ENCODE data around the gene PEPD. TPM values are rescaled to one million over a fixed set of nuclear protein-coding genes. Genes with fewer than 3 reads are reported as not detected.

Gene PEPD
- total RNA-seq, 1 donor from 2014 or later: 39.2 TPM

GRCh38 chr19:33552928-33553279, 31.3 kb upstream of the PEPD start:
- no peak for DNase-seq (ENCODE audit: low spot score, unreplicated experiment)
- Mint-ChIP-seq H3K4me1 (ENCODE audit: low read depth) (peaks cover 1% of the 10 kb centered on the region), H3K9me3 (ENCODE audit: low read depth) (no peaks in the 10 kb centered on the region), H3K36me3 (ENCODE audit: insufficient read depth) (no peaks in the 10 kb centered on the region), H3K4me3 (ENCODE audit: low read depth) (no peak overlapping the region), H3K27me3 (peaks cover 14% of the 10 kb centered on the region), H3K27ac (no peak overlapping the region)
- no peak for TF ChIP-seq CTCF (IDR thresholded peaks at IDR 0.05; ENCODE audit: unreplicated experiment)

- H3K4me1 Mint-ChIP-seq (ENCODE audit: low read depth): peaks cover 1% of the 10 kb centered on the region
- H3K27ac Mint-ChIP-seq: no peak overlapping the region
Observed at GRCh38 chr19:33552191-33552927, 30.8 kb upstream of the PEPD start.

GRCh38 chr19:33551676-33552075, 30.1 kb upstream of the PEPD start:
- DNase-seq (ENCODE audit: low spot score, unreplicated experiment): no peak
- Mint-ChIP-seq H3K4me1 (ENCODE audit: low read depth) (peaks cover 1% of the 10 kb centered on the region), H3K36me3 (ENCODE audit: insufficient read depth) (no peaks in the 10 kb centered on the region), H3K9me3 (ENCODE audit: low read depth) (no peaks in the 10 kb centered on the region), H3K27ac (no peak overlapping the region), H3K4me3 (ENCODE audit: low read depth) (no peak overlapping the region), H3K27me3 (peaks cover 9% of the 10 kb centered on the region)
- no peak for TF ChIP-seq CTCF (IDR thresholded peaks at IDR 0.05; ENCODE audit: unreplicated experiment)

More at GRCh38 chr19:33552191-33552927, 30.8 kb upstream of the PEPD start:
- DNase-seq (ENCODE audit: low spot score, unreplicated experiment): no peak
- peaks cover 11% of the 10 kb centered on the region for H3K27me3 Mint-ChIP-seq
- TF ChIP-seq CTCF (IDR thresholded peaks at IDR 0.05; ENCODE audit: unreplicated experiment): no peak
- H3K36me3 Mint-ChIP-seq (ENCODE audit: insufficient read depth): no peaks in the 10 kb centered on the region
- H3K4me3 Mint-ChIP-seq (ENCODE audit: low read depth): no peak overlapping the region
- no peaks in the 10 kb centered on the region for H3K9me3 Mint-ChIP-seq (ENCODE audit: low read depth)

GRCh38 chr19:33550768-33551167, 29.2 kb upstream of the PEPD start:
- Mint-ChIP-seq H3K27ac (no peak overlapping the region), H3K4me1 (ENCODE audit: low read depth) (peaks cover 1% of the 10 kb centered on the region), H3K36me3 (ENCODE audit: insufficient read depth) (no peaks in the 10 kb centered on the region), H3K4me3 (ENCODE audit: low read depth) (no peak overlapping the region), H3K9me3 (ENCODE audit: low read depth) (no peaks in the 10 kb centered on the region), H3K27me3 (peaks cover 9% of the 10 kb centered on the region)
- no peak for TF ChIP-seq CTCF (IDR thresholded peaks at IDR 0.05; ENCODE audit: unreplicated experiment)
- no peak for DNase-seq (ENCODE audit: low spot score, unreplicated experiment)

- no peak for DNase-seq (ENCODE audit: low spot score, unreplicated experiment)
- H3K9me3 Mint-ChIP-seq (ENCODE audit: low read depth): no peaks in the 10 kb centered on the region
- H3K4me1 Mint-ChIP-seq (ENCODE audit: low read depth): no peaks in the 10 kb centered on the region
- no peaks in the 10 kb centered on the region for H3K36me3 Mint-ChIP-seq (ENCODE audit: insufficient read depth)
- H3K4me3 Mint-ChIP-seq (ENCODE audit: low read depth): no peak overlapping the region
- no peak overlapping the region for H3K27ac Mint-ChIP-seq
- peaks cover 6% of the 10 kb centered on the region for H3K27me3 Mint-ChIP-seq
- TF ChIP-seq CTCF (IDR thresholded peaks at IDR 0.05; ENCODE audit: unreplicated experiment): no peak
Observed at GRCh38 chr19:33547676-33548075, 26.1 kb upstream of the PEPD start.

Measured in progenitor cell of endocrine pancreas (in vitro differentiated cells).